ENCODE data around the gene PARD3B. TPM values are rescaled to one million over a fixed set of nuclear protein-coding genes. Genes with fewer than 3 reads are reported as not detected.

PARD3B gene
- polyA plus RNA-seq, 3 donors: not detected

DNA sequence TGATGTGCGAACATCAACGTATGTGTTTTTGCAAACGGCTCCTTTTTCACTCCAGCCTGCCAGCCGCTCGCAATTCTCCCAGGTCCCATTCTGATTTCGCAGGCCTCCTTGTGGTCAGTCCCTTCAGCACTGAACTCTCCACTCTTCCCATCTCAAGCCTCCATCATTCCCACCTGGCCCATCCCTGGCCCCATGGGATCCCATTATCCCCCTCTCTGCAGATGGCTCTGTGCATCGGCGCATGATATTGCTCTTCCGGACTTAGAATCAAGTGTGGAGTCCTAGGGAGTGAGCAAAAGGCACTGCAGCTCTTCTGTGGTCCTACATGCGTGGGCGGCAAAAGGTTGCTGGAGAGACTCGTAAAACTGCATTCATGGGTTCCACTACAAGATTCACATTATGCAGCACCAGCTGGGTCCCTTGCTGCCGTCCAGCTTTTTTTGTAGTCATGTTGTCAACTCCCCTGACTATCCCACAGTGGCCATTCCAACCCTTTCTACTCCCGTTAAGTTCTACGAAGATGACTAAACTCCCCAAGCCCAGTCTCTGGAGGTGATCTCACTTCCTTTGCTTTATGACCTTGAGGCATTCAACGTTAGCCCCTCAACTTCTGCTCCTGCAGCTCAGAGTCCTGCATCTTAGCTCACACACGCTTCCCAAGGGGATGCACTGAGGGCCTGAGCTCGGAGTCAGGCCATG, 1011.7 kb downstream of the PARD3B start:
- Histone ChIP-seq H3K27ac (ENCODE audit: low read depth in 1 of 2, low read length in 2 of 2) (no peak overlapping the region), H3K4me2 (replicated peaks; ENCODE audit: extremely low read depth, low read length, poor library complexity, severe bottlenecking) (no peak overlapping the region), H3K27me3 (ENCODE audit: control insufficient read depth in 2 of 2, insufficient read depth in 2 of 2, low read length in 2 of 2) (no peaks in the 10 kb centered on the region), H3K9me3 (replicated peaks in 1 of 2; ENCODE audit: control insufficient read depth in 1 of 2, insufficient read depth in 1 of 2, low read length in 2 of 2) (no peaks in the 10 kb centered on the region), H3K4me3 (replicated peaks in 1 of 3; ENCODE audit: low read depth in 2 of 3, low read length in 3 of 3) (no peak overlapping the region), H3K79me2 (ENCODE audit: insufficient read depth, low read length) (no peaks in the 10 kb centered on the region), H2AFZ (ENCODE audit: insufficient read depth, low read depth, low read length, poor library complexity, severe bottlenecking) (no peak overlapping the region), H3K36me3 (replicated peaks in 1 of 2; ENCODE audit: control insufficient read depth in 1 of 2, insufficient read depth in 2 of 2, low read length in 2 of 2) (no peaks in the 10 kb centered on the region), H4K20me1 (ENCODE audit: insufficient read depth, low read length) (no peaks in the 10 kb centered on the region), H3K9ac (ENCODE audit: insufficient read depth, low read length, poor library complexity, severe bottlenecking) (no peak overlapping the region), H3K4me1 (ENCODE audit: control insufficient read depth in 1 of 2, insufficient read depth in 2 of 2, low read length in 2 of 2) (peaks cover 12 to 14% of the 10 kb centered on the region in 2 donors)
- TF ChIP-seq, protein P1, sequence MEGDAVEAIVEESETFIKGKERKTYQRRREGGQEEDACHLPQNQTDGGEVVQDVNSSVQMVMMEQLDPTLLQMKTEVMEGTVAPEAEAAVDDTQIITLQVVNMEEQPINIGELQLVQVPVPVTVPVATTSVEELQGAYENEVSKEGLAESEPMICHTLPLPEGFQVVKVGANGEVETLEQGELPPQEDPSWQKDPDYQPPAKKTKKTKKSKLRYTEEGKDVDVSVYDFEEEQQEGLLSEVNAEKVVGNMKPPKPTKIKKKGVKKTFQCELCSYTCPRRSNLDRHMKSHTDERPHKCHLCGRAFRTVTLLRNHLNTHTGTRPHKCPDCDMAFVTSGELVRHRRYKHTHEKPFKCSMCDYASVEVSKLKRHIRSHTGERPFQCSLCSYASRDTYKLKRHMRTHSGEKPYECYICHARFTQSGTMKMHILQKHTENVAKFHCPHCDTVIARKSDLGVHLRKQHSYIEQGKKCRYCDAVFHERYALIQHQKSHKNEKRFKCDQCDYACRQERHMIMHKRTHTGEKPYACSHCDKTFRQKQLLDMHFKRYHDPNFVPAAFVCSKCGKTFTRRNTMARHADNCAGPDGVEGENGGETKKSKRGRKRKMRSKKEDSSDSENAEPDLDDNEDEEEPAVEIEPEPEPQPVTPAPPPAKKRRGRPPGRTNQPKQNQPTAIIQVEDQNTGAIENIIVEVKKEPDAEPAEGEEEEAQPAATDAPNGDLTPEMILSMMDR (IDR thresholded peaks at IDR 0.05): no peak
- Mint-ChIP-seq H3K4me1 (peaks cover 13% of the 10 kb centered on the region), H3K27me3 (ENCODE audit: low read depth in 3 of 3) (peaks cover 0 to 6% (median 5%) of the 10 kb centered on the region in 3 donors), H3K36me3 (no peaks in the 10 kb centered on the region), H3K9me3 (peaks cover 0 to 4% (median 0%) of the 10 kb centered on the region in 7 donors), H3K4me3 (no peak overlapping the region), H3K27ac (no peak overlapping the region)
- intact Hi-C loops (cut with micrococcal nuclease): no loop called here
- no peak for DNase-seq
- WGBS (ENCODE audit: insufficient coverage): 93% methylated on average over 16 of the region's 18 CpGs

DNA sequence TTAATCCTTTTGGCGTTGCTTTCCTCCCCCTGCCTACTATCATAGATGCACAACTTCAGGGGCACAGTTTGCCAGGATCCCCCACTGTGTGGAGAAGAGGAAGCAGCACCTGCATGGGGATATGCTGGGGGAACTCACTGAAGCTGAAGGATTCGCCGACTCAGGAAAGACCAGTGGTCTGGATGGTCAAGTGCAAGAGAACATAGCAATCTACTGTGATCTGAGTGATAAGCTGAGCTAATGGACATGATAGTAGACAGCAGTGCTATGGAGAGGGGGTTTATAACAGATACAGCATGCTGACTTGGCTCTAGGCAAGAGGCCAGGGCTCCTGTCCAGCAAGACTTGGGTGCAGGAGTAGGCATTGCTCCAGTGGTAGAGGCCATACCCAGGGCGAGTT, 1012.6 kb downstream of the PARD3B start:
- H3K27me3 Mint-ChIP-seq (ENCODE audit: low read depth in 3 of 3): peaks cover 0 to 5% (median 3%) of the 10 kb centered on the region in 3 donors
- H3K4me1 Mint-ChIP-seq: peaks cover 13% of the 10 kb centered on the region
- DNase-seq: no peak
- 97% methylated on average over 3 of the region's 4 CpGs for WGBS (ENCODE audit: insufficient coverage)
- no peak overlapping the region for H3K9ac ChIP-seq (ENCODE audit: insufficient read depth, low read length, poor library complexity, severe bottlenecking)
- peaks cover 0 to 4% (median 0%) of the 10 kb centered on the region in 7 donors for H3K9me3 Mint-ChIP-seq
- no peaks in the 10 kb centered on the region for H3K79me2 ChIP-seq (ENCODE audit: insufficient read depth, low read length)
- intact Hi-C loops (cut with micrococcal nuclease): no loop called here
- no peaks in the 10 kb centered on the region for H3K36me3 Mint-ChIP-seq
- no peak overlapping the region for H3K4me3 ChIP-seq (replicated peaks in 1 of 3; ENCODE audit: low read depth in 2 of 3, low read length in 3 of 3)
- no peak overlapping the region for H3K27ac ChIP-seq (ENCODE audit: low read depth in 1 of 2, low read length in 2 of 2)
- H2AFZ ChIP-seq (ENCODE audit: insufficient read depth, low read depth, low read length, poor library complexity, severe bottlenecking): no peak overlapping the region
- H3K4me3 Mint-ChIP-seq: no peak overlapping the region
- no peaks in the 10 kb centered on the region for H3K9me3 ChIP-seq (replicated peaks in 1 of 2; ENCODE audit: control insufficient read depth in 1 of 2, insufficient read depth in 1 of 2, low read length in 2 of 2)
- H3K27ac Mint-ChIP-seq: no peak overlapping the region
- no peaks in the 10 kb centered on the region for H3K27me3 ChIP-seq (ENCODE audit: control insufficient read depth in 2 of 2, insufficient read depth in 2 of 2, low read length in 2 of 2)
- H3K4me2 ChIP-seq (replicated peaks; ENCODE audit: extremely low read depth, low read length, poor library complexity, severe bottlenecking): no peak overlapping the region
- peaks cover 12 to 14% of the 10 kb centered on the region in 2 donors for H3K4me1 ChIP-seq (ENCODE audit: control insufficient read depth in 1 of 2, insufficient read depth in 2 of 2, low read length in 2 of 2)
- H4K20me1 ChIP-seq (ENCODE audit: insufficient read depth, low read length): no peaks in the 10 kb centered on the region
- H3K36me3 ChIP-seq (replicated peaks in 1 of 2; ENCODE audit: control insufficient read depth in 1 of 2, insufficient read depth in 2 of 2, low read length in 2 of 2): no peaks in the 10 kb centered on the region
- TF ChIP-seq, protein P1 (IDR thresholded peaks at IDR 0.05): no peak

Measured in CD14-positive monocyte (primary cell).